Prostate gland (tissue), 2 donors: ENCODE data around the gene CREB3L2. TPM values are rescaled to one million over a fixed set of nuclear protein-coding genes. Genes with fewer than 3 reads are reported as not detected.
"Not testable (repeated sequence)": the region's sequence is repeated elsewhere in the genome, so short reads cannot be mapped to it uniquely, and the experiment has no call there.

Source experiments
- DNase-seq: peaks from one replicate; pipeline ENCODE4 v3.0.0-alpha.2; 2019; ENCODE audit warnings: low spot score
- H3K27ac ChIP-seq, 2 donors: fragments of 200-600 bp; sonication (generic); 2 replicates each; pipeline ENCODE4 v1.5.1; 2017 to 2019
- H3K27me3 ChIP-seq: fragments of 200-600 bp; sonication (generic); replicated peaks from 2 replicates; pipeline ENCODE4 v1.5.1; 2019; ENCODE audit not compliant: insufficient read depth
- H3K36me3 ChIP-seq, 2 donors: fragments of 200-600 bp; sonication (generic); 1 replicate in 1 of 2; 2 replicates in 1 of 2; pipeline versions ENCODE4 v1.5.1 to v1.8.1; 2017 to 2019
- H3K4me1 ChIP-seq: fragments of 200-600 bp; sonication (generic); replicated peaks from 2 replicates; pipeline ENCODE4 v1.5.1; 2019
- H3K4me3 ChIP-seq, 2 donors: fragments of 200-600 bp; sonication (generic); 2 replicates each; pipeline ENCODE4 v1.5.1; 2017 to 2019
- H3K9me3 ChIP-seq: fragments of 200-600 bp; sonication (generic); 2 replicates; pipeline ENCODE4 v1.5.1; 2017
- CTCF ChIP-seq, 4 experiments: fragments of 200-600 bp in 2 of 4; fragments of 450-650 bp in 2 of 4; sonication (generic) in 2 of 4; IDR thresholded peaks; 1 replicate in 3 of 4; 2 replicates in 1 of 4; pipeline ENCODE4 v1.5.1; 2016 to 2019; ENCODE audit warnings: antibody characterized with exemption in 4 of 4, mild to moderate bottlenecking in 2 of 4, moderate library complexity in 2 of 4
- POLR2A ChIP-seq: fragments of 450-650 bp; IDR thresholded peaks from one replicate; pipeline ENCODE4 v1.6.1; 2016; ENCODE audit warnings: antibody characterized with exemption, mild to moderate bottlenecking
- POLR2AphosphoS5 ChIP-seq: sonication (generic); formaldehyde crosslinking; IDR thresholded peaks from one replicate; pipeline ENCODE4 v1.6.1; 2017; ENCODE audit warnings: antibody characterized with exemption
- WGBS: methylation state at CpG from one replicate; pipeline ENCODE4 v1.1.5; 2018; 5-methylcytosine and 5-hydroxymethylcytosine counted together
- intact Hi-C: fragments of 100-400 bp; cut with DNase I; formaldehyde crosslinking; loops from one replicate; pipeline ENCODE4 v1.14.2; 2022
- total RNA-seq, 2 donors: library from RNA; depleted of rRNA; stranded (reverse); fragments of >200 nt; gene quantifications; one replicate each; pipeline ENCODE4 v1.1.0, GENCODE V29; 2016

Gene CREB3L2
- total RNA-seq, 2 donors from 2014 or later, result 34.1 to 42.0 TPM

DNA sequence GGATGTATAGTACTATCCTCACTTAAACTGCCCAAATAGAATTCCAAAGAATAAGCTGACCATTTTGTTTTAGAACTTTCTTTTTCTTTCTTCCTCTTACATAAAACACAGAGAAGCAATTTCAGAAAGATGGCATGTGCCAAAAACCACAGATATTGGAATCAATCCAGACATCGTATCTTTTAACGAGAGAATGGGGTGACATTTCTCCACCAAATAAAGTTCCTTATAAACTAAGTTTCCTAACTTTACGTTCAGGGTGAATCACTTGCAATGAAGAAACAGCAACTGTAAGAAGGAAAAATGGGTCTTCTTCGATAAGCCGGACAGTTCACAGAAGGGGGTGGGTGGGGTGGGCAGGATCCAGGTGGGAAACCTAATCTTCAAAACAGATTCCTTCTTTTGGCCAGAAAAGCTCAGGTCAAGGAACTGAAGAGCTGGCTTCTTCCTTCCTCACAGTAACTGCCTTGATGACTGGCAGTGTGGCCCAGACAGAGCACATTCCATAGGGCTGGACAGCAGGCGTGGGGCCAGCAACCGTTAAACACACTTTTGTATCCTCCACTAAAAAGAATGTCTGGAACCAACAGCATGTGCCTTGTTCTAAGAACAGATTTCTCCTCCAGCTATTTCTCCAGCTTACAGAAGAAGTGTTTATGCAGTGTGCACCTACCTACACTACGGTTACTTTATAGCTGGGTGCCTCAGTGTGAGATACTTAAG, 31.5 kb downstream of the CREB3L2 start:
- TF ChIP-seq POLR2A (no peak), CTCF (IDR thresholded peaks at IDR 0.05) (no peak), POLR2AphosphoS5 (no peak)
- 5% methylated on average over 8 of the region's 8 CpGs for WGBS
- H3K4me3 ChIP-seq, result no peak overlapping the region
- peak; percentile 75 for DNase-seq
- peak overlapping the region; percentile 43 to 54 for H3K27ac ChIP-seq
- H3K9me3 ChIP-seq, result no peaks in the 10 kb centered on the region
- intact Hi-C loops, result no loop called here
- H3K27me3 ChIP-seq, result no peaks in the 10 kb centered on the region
- H3K4me1 ChIP-seq, result peaks cover 6% of the 10 kb centered on the region
- H3K36me3 ChIP-seq, result no peaks in the 10 kb centered on the region

DNA sequence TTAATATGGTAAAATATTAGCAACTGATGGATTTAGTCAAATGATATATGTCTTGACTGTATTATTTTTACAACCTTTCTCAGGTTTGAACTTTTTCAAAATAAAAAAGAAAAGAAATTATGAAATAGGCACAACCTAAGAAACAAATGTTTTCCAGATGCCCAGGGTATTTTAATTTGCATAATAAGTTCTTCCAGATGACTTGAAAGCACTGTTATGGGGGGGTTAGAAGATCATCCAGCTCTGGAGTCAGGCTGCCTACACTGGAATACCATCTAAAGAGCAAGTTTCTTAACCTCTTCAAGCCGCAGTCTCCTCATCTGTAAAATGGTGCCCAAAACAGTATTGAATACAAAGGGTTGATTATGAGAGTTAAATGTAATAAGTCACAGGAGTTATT, 32.1 kb downstream of the CREB3L2 start:
- no peak for DNase-seq
- TF ChIP-seq POLR2AphosphoS5 (no peak), POLR2A (no peak), CTCF (IDR thresholded peaks at IDR 0.05) (no peak)
- Histone ChIP-seq H3K27me3 (no peaks in the 10 kb centered on the region), H3K4me3 (no peak overlapping the region), H3K36me3 (no peaks in the 10 kb centered on the region), H3K4me1 (peaks cover 6% of the 10 kb centered on the region), H3K9me3 (no peaks in the 10 kb centered on the region), H3K27ac (peak overlapping the region; percentile 43 to 54)
- intact Hi-C loops, result no loop called here
- WGBS, result 93% methylated on average over 1 of the region's 1 CpG

GRCh38 chr7:137968890-137969289, 33.0 kb downstream of the CREB3L2 start:
- H3K9me3 ChIP-seq, result no peaks in the 10 kb centered on the region
- H3K4me1 ChIP-seq, result peaks cover 6% of the 10 kb centered on the region
- 50% methylated on average over 4 of the region's 4 CpGs for WGBS

GRCh38 chr7:137968339-137968738, 33.5 kb downstream of the CREB3L2 start:
- H3K9me3 ChIP-seq, H3K4me1 ChIP-seq, intact Hi-C loops, DNase-seq, H3K36me3 ChIP-seq, H3K27me3 ChIP-seq, H3K4me3 ChIP-seq: not testable (repeated sequence)
- peak overlapping the region in 1 of 2 donors; percentile 41 for H3K27ac ChIP-seq
- 94% methylated on average over 4 of the region's 4 CpGs for WGBS

More at GRCh38 chr7:137968890-137969289, 33.0 kb downstream of the CREB3L2 start:
- Histone ChIP-seq H3K27ac (peak overlapping the region in 1 of 2 donors; percentile 41), H3K36me3 (no peaks in the 10 kb centered on the region), H3K4me3 (no peak overlapping the region), H3K27me3 (no peaks in the 10 kb centered on the region)
- peak; percentile 19 for TF ChIP-seq POLR2AphosphoS5
- TF ChIP-seq CTCF (IDR thresholded peaks at IDR 0.05), result no peak
- intact Hi-C loops, result no loop called here
- DNase-seq, result no peak

GRCh38 chr7:137967143-137968018, 34.5 kb downstream of the CREB3L2 start:
- Histone ChIP-seq H3K9me3 (no peaks in the 10 kb centered on the region), H3K27ac (peak overlapping the region in 1 of 2 donors; percentile 8), H3K27me3 (no peaks in the 10 kb centered on the region), H3K4me3 (no peak overlapping the region), H3K4me1 (peaks cover 6% of the 10 kb centered on the region), H3K36me3 (no peaks in the 10 kb centered on the region)
- no peak for DNase-seq
- 75% methylated on average over 12 of the region's 12 CpGs for WGBS
- intact Hi-C loops, result no loop called here
- TF ChIP-seq CTCF (IDR thresholded peaks at IDR 0.05), result no peak
